Mammary epithelial cell (primary cell): ENCODE measurements around the gene LRCH1.

Source experiments
- EZH2 ChIP-seq: IDR thresholded peaks from 2 replicates; pipeline ENCODE4 v1.6.1; 2012; ENCODE audit warnings: low read length, inconsistent platforms, borderline replicate concordance
- TF ChIP-seq, protein P1 (sequence below), 2 donors: IDR thresholded peaks in 1 of 2; conservative IDR thresholded peaks in 1 of 2; 2 replicates each; pipeline ENCODE4 v1.5.1; 2011 to 2012; ENCODE audit warnings: inconsistent platforms in 2 of 2, low read length in 2 of 2, mild to moderate bottlenecking in 2 of 2, control low read depth in 1 of 2, low read depth in 1 of 2; ENCODE audit not compliant: insufficient read depth in 1 of 2; ENCODE audit errors: extremely low read depth in 1 of 2

DNA sequence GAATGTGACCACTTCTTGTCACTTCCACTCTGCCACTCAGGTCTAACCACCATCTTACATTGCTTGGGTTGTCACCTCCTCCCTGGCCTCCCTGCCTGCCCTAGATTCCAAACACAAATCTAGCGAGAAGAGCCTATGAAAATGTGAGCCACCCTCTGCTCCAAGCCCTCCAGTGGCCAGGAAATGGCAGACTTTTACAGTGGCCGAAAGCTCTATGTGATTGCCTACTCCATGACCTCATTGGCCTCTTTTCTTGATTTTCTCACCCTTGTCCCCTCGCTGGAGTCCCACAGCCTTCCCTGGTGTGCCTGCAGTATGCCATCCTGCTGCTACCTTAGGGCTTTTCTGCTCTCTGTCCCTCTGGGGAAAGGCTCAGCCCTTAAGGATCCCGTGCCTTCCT lies 84.2 kb downstream of the LRCH1 start:
- TF ChIP-seq, protein P1, sequence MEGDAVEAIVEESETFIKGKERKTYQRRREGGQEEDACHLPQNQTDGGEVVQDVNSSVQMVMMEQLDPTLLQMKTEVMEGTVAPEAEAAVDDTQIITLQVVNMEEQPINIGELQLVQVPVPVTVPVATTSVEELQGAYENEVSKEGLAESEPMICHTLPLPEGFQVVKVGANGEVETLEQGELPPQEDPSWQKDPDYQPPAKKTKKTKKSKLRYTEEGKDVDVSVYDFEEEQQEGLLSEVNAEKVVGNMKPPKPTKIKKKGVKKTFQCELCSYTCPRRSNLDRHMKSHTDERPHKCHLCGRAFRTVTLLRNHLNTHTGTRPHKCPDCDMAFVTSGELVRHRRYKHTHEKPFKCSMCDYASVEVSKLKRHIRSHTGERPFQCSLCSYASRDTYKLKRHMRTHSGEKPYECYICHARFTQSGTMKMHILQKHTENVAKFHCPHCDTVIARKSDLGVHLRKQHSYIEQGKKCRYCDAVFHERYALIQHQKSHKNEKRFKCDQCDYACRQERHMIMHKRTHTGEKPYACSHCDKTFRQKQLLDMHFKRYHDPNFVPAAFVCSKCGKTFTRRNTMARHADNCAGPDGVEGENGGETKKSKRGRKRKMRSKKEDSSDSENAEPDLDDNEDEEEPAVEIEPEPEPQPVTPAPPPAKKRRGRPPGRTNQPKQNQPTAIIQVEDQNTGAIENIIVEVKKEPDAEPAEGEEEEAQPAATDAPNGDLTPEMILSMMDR (conservative IDR thresholded peaks at IDR 0.05 in 1 of 2, IDR thresholded peaks at IDR 0.05 in 1 of 2; ENCODE audit: extremely low read depth in 1 of 2, insufficient read depth in 1 of 2, low read depth in 1 of 2, low read length in 2 of 2), result no peak
- TF ChIP-seq EZH2, result no peak
